ENCODE measurements around the gene ZNF438.
"Not testable (repeated sequence)": the region's sequence is repeated elsewhere in the genome, so short reads cannot be mapped to it uniquely, and the experiment has no call there.

Gene ZNF438

DNA sequence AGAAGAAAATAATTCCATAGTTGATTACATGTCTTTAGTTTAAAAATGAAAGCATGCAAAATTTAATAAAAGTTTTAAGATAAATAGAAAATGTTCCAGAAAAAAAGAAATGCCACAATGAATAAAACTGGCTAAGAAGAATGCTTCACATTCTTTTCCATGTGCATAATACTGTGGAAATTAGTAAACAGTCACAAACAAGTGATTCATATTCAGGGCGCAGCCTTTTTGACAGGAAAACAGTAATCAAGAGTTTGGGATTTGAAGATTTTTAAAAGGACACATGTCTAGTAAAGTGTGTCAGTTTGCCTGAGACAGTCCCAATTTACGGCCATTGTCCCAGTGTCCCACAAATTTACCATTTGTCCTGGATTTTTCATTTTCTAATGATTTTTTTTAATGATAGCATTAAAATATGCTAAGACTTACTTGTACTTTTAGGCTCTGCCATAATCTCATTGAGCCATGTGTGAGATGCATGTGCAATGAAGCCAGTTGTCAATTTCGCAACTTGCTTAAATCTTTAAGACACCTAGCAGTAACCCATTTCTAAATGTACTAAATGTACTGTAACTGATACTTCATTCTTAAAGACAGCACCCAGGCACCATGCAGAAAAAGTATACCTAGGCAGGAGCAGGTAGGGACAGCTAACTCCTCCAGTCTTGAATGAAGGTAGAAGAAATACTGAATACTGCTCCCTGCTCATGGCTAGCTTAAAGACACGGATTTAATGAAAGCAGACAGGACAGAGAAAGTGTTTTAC is 46.9 kb downstream of the ZNF438 start:
- peak; percentile 0 for DNase-seq

DNA sequence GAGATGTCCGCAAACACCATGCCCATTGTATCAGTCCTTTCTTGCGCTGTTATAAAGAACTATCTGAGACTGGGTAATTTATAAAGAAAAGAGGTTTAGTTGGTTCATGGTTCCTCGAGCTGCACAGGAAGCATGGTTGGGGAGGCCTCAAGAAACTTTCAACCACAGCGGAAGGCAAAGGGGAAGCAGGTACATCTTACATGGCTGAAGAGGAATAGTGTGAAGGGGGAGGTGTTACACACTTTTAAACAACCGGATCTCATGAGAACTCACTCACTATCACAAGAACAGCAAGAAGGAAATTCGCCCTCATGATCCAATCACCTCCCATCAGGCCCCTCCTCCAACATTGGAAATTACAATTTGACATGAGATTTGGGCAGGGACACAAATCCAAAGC is 48.5 kb downstream of the ZNF438 start:
- DNase-seq, result not testable (repeated sequence)

DNA sequence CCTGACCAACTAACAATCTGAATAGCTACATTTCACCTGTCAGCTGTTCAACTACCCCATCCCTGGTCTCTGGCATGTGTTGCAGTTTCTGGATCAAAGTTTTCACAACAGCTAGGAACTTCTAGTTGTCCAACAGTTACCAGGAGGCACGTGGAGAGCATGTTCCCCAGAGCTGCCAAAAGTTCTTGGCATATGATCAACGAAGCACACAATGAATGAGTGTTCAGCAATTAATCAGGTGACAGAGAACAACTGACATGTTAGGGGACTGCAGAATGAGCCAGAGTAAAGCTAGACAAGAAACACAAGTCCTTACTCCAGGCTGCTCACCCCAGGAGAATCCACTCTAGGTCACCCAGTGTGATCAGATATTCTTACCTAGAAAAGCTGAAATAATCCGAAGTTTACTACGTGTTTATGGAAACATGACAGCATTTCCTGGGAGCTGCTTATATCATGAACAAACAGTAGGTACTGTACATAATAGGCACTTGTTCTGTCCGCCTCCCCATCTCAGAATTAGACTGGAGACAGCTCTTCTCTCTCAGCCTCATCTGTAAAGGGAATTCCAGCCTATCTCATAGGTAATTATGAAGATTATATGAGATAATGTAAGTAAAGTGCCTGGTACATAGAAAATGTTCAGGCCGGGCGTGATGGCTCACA is 50.6 kb downstream of the ZNF438 start:
- DNase-seq, result no peak

DNA sequence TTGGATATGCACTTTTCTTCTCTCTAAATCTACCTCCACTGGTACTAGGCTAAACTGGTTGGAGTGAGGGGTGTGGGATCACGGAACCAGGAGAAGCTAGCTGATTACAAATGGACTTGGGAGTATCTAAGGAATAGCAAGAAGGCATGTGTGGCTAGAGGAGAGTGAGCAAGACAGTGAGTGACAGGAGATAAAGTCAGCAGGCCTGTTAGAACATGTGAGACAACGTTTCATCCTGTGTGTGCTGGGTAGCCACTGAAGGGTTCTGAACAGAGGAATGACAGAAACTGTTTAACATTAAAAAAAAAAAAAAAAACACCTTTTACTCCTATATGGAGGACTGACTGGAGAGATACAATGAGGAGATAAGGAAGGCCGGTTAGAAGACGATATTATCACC is 51.7 kb downstream of the ZNF438 start:
- DNase-seq, result no peak

DNA sequence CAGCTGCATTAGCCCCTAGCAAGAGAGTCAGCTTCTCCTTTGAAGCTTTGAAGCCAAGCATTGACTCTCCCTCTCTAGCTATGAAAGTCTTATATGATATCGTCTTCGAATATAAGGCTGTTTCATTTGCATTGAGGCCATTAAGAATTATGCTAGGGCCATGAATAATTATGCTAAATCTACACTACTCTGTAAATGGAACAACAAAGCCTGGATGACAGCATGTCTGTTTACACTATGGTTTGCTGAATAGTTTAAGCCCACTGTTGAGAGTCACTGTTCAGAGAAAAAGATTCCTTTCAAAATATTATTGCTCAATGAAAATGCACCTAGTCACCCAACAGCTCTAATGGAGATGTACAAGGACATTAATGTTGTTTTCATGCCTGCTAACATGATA is 52.8 kb downstream of the ZNF438 start:
- DNase-seq, result no peak

DNA sequence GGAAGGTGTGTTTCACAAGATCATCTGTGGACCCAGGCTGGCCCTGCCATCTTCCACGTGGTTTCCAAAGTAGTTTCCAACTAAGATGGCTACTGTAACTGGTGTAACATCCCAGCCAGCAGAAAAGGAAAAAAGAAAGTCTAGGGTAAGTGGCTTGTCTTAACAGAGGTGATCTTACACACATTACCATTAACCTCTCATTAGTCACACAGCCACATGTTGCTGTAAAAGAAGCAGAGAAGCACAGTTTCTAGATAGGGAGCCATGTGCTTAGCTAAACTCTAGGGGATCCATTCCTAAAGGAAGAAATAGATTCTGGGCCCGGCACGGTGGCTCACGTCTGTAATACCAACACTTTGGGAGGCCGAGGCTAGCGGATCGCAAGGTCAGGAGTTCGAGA is 54.3 kb downstream of the ZNF438 start:
- no peak for DNase-seq

DNA sequence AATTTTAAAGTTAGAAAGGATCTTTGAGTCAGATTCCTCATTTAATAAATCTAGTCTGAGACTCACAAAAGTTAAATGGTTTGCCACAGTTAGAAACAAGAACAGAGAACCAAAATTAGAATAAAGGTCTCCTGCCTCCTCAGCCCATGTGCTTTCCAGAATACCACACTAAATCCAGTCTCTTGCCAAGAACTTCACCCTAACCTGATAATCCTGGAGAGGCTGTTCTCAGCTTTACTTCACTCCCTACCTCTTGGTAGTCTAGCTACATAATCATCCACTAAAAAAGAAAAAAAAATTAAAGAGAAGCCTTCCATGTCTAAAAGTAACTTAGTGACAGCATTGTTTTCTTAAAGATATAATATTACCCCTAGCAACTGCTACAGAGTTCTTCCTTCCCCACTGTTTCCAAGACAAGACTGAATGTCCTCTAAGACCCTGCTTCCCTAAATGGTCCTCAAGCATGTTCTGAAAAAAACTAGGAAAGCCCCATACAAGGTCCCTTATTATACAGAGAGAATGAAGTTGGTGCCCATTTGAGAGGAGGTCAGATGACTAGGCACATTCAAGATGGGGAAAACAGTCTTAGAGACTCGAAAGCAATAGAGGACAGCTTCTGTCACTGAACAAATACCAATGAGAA is 56.8 kb downstream of the ZNF438 start:
- DNase-seq, result peak; percentile 10

DNA sequence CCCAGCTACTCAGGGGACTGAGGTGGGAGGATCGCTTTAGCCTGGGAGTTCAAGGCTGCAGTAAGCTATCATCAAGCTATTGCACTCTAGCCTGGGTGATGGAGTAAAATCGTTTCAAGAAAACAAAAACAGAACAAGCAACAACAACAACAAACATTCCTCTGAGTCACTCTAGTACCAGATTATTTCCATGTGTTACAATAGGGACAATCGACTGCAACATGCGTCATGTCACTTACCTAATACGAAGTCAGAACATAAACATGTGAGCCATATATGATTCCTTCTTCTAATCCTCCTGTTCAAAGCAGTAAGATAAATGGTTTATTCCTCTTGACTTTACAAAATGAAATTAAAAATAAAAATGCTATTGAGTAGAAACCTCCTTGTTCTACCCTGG is 57.3 kb downstream of the ZNF438 start:
- DNase-seq, result no peak

DNA sequence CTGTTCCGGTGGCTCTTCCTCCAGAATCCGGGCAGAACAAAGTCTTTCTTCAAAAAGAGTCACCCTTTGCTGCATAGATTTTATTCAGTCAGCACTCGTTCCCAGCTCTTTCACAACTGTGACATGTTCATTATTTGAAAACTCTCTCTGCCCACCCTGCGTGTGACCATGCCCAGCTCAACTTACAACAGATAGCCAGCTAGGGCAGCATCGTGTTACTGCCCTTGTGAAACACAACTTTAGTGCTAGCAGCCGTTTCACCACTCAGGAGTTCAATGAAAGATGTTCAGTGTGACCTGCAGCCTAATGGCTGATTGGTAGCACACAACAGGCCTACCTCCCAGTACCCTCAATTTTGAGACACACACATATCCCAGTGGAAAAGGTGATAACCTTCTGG is 57.9 kb downstream of the ZNF438 start:
- DNase-seq, result no peak

DNA sequence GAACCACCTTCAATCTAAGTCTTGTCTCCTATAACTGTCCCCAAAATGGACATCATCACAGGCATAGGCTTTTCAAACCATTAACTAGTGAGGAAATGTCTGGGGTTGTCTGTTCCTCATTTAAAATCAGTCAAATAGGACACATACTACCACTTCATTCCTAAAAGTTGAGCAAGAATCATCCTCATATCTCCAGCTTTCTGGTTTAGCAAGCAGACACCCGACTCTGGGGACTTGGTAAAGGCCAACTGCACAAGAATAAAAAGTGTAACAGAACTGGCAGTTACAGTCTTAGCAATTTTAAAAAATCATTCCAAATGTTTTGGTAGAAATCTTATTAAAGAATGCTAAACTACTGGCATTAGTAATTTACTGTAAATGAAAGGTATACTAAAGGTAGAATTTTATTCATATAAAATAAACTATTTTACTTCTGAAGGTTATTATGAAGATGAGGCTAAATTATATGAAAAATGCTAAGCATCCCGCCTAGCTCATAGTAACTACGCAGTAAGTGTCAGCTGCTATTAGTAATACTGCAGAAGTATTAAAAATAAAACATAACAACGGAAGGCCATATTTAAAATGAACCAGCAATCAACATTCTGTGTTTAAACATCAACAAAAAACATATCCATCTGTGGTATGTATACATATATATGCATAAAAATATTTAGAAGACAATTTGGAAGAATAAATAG is 60.8 kb downstream of the ZNF438 start:
- DNase-seq, result no peak

DNA sequence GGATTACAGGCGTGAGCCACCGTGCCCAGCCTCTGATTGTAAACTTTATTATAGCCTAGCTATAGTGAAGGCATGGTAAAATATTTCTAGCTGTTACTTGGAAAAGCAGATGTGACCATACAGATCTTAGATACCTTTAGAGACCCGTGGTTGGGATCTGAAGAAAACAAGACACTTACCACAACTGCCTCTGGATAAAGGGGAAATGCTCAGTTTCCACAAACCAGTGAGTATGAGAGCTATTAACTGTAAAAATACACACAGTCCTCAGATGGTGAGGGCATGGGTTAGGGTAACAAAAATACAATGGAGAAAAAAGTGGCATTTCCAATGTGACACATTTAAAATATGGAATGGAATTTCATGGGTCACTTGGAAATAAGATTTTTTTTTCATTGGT is 63.0 kb downstream of the ZNF438 start:
- no peak for DNase-seq

DNA sequence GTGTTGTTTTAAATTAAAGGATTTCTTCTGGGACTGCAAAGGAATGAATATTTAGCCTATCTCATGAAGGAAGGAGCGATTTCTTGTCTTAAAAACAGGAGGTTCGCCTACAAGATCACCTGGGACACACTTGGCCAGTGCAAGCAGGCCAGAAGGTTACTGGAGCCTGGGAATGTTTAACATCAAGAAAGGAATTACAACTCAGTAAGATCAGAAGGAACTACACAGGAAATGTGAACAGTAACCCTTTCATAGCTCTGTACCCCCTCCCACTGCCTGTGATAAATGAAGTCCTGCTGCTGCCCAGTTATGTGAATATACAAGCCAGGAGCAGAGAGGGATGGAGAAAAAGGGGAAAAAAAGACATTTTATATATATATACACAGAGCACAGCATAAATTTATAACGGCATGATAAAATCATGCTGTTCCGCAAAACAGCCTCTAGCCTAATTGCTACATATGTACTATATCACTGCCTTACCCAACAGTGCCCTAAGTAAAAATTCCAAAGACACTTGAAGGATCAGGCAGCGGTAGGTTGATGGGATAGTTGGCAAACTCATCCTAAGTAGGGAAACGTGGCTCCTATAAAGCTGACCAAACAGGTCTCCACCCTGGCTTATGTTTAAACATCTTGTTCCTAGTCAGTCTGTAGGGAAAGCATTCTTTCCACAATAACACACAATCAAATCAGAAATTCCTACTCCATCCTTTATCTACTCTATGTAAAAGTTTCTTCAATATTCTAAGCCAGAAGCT is 63.8 kb downstream of the ZNF438 start:
- DNase-seq, result no peak

DNA sequence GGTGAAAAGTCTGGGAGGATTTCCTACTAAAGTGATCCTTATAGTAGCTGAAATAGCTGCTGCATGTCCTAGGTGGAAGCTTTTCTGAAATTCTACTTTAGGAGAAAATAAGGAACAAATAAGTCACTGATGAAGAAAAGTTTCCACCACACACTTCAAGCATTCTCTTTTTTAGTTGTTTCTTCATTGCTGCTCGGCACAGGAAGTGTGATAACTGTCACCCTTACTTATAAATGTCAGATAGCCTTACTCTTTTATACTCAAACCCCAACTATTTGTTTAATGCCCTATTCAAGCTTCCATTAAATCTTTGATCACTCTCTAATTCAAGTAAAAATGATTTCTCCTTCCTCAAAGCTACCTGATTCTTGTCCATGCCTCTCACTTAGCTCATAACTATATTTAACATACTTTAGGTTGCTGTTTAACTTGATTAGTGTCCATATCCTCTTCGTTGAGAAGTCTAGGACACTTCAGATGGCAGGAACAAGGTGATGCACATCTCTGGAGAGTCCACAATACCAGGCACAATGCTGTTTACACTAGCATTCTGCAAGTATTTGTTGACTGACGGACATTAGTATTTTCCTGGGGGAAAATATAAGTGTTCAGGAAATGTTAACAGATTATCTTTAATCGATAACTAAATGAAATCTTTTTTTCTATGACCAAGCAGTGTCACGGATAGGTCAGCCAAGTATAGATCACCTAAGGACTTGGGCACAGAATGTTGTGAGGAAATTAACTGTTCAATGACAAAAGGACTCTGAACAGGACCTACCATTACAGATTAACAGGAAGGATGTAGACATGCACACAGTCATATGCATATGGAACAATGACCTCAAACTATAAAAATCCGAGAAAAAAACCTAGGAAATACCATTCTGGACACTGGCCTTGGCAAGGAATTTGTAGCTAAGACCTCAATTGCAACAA is 67.4 kb downstream of the ZNF438 start:
- no peak for DNase-seq

DNA sequence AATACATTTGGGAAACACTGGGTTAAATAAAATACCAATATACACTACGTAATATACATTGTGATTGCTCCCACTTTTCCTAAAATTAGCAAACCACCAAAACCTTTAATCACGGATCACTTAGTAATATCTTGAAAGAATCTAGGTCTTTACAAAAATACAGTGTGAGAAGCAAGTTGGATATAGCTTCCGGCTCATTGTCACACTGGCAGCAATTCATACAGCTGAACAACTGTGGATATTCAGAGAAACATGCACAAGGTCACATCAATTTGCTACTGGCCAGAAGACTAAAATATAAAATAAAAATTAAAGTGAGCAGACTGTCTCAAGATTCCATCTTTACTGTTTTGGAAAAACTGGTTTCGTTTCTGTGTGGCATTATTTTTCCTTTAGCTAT is 69.1 kb downstream of the ZNF438 start:
- DNase-seq, result no peak

DNA sequence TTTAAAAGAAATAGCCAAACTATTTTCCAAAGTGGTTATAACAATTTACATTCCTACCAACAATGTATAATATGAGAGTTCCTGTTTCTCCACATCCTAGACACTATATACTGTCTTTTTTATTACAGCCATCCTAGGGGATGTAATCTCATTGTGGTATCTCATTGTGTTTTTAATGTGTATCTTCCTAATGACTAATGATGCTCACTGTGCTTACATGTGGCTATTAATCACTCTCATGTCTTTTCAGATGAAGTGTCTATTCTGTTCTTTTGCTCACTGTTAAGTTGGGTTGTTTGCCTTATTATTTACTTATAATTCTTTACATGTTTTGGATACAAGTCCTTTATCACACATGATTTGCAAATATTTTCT is 71.8 kb downstream of the ZNF438 start:
- no peak for DNase-seq

DNA sequence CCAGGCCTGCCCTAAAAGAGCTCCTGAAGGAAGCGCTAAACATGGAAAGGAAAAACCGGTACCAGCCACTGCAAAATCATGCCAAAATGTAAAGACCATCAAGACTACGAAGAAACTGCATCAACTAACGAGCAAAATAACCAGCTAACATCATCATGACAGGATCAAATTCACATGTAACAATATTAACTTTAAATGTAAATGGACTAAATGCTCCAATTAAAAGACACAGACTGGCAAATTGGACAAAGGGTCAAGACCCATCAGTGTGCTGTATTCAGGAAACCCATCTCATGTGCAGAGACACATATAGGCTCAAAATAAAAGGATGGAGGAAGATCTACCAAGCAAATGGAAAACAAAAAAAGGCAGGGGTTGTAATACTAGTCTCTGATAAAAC is 82.4 kb downstream of the ZNF438 start:
- DNase-seq, result not testable (repeated sequence)

DNA sequence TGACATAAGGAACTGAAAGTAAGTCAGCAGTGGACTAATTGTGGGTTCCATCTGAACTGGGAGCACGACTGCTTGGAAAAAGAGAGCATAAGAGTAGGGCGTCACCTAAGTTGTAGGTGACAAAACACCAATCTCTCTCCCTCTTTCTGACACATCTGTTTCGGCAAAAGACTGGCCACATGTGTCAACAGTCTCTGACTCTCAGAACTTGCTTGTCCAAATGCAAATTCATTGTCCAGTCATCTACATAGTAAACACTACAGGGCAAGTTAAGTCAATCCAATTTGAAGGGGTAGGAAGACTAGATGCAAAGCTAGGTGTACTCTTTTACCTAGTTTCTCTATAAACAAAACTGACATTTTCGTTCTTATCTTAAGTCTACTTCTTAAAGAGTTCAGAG is 87.7 kb downstream of the ZNF438 start:
- no peak for DNase-seq

DNA sequence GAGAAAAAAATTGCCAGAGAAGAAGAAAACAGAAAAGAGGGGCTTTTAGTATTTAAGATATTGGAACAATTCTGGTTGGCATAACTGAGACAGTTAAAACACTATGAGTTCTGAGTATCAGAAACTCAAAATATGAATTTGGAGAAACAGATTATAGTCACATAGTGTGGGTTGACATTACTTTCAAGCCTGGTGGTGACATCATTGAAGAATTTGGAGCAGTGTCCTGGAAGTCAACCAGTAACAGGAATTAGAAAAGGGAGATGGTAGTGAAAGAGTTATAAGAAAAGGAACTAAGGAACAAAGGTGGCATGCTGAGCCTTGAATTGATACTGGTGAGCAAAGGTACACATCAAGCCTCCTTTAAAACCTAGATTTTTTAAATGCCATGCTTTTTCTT is 88.2 kb downstream of the ZNF438 start:
- no peak for DNase-seq

DNA sequence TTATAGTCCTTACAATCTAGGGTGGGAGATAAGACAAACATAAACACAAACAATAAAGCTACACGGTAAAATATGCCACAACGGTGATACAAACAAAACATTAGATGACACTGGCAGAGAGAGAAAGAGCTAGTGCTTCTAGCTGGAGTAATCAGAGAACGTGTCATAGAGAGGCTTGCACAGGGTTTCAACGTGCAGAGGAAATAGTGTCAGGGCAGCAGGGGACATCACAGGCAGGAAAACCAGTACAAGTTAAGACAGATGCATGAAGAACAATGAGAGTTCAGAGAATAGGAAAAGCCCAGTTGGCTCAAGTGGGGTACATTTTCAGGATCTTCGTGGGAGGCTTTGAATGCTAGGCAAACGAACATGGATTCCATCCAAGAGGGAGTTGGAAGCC is 91.4 kb downstream of the ZNF438 start:
- no peak for DNase-seq

DNA sequence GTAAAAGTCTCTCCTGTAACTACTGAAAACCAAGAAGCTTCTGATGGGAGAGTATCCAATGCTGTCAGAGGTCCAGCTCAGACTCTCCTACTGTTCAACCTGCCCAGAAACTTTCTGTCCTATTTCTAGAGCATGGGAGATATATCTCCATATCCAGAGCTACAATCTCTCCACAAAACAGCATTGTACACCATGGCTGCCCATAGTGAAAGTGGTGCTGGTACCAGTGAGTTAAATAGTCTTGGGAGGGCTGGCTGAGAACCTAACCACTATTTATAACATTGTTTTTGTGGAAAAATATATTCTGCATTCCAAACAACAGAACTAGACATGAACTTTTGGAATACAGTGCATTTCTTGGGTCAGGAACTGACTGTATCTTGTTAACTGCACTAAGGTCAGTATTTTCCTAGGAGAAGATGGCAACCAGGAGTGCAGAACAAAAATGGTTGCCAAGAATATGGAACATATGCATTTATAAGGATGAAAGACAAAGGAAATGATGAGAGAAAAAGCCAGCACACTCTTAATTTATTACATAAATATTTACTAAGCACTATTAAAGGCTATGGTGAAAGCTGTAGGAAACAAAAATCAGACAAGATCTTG is 91.9 kb downstream of the ZNF438 start:
- no peak for DNase-seq

DNA sequence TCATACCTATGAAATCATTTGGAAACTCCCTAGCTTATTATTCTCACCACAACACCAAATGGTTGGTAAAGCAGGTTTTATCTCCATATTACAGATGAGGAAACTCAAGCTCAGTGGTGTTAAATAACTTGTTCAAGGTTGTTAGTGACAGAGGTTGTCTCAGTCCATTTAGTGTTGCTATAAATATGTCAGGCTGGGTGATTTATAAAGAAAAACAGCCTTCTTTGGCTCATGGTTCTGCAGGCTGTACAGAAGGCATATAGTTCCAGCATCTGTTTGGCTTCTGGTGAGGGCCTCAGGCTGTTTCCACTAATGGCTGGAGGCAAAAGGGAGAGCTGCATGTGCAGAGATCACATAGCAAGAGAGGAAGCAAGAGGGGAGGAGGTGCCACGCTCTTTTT is 96.6 kb downstream of the ZNF438 start:
- no peak for DNase-seq

Measured in NCI-H82 (cell line).